HCT116 (cell line): ENCODE results near the gene PLA2G4B. TPM values are rescaled to one million over a fixed set of nuclear protein-coding genes. Genes with fewer than 3 reads are reported as not detected.

Experiments
- ATAC-seq: fragments of 200-7000 bp; cut with Tn5 transposase; 2 replicates; pipeline ENCODE4 v1.9.1; 2020; ENCODE audit warnings: mild to moderate bottlenecking, moderate library complexity
- BruUV-seq: library from RNA; stranded (reverse); fragments of 400-500 nt; replicated peaks from 2 replicates; lab custom pipeline; 2021; lab: Mats Ljungman, UMichigan
- CTCF ChIA-PET: fragments of 300-600 bp; sonication (Branson Sonifier 250); formaldehyde crosslinking; loops from one replicate; lab custom pipeline; 2021; ENCODE audit warnings: antibody characterized with exemption; lab: Charles Lee
- POLR2A ChIA-PET: fragments of 300-600, 350-600 bp; sonication (Branson Sonifier 250); formaldehyde crosslinking; loops from one replicate; lab custom pipeline; 2021; ENCODE audit warnings: antibody characterized with exemption; lab: Charles Lee
- RAD21 ChIA-PET, 2 experiments: fragments of 300-600 bp; sonication (Branson Sonifier 250); formaldehyde crosslinking; loops; one replicate each; lab custom pipeline; 2023; ENCODE audit warnings: low total read pairs in 2 of 2; ENCODE audit not compliant: uncharacterized antibody in 2 of 2, unreplicated experiment in 2 of 2, low non-redundant PET in 1 of 2; lab: Charles Lee
- DNase-seq: peaks from one replicate; pipeline ENCODE4 v3.0.0-alpha.2; 2010; ENCODE audit warnings: low read depth, low spot score
- H2AFZ ChIP-seq: fragments of 200-600 bp; shearing (Covaris generic), sonication (generic); 2 replicates; pipeline ENCODE4 v1.6.1; 2017; ENCODE audit warnings: low read depth, mixed run types, mixed read lengths, antibody characterized with exemption, low read length; ENCODE audit not compliant: poor library complexity, severe bottlenecking
- H3K27ac ChIP-seq: 2 replicates; pipeline ENCODE4 v1.5.1; 2012; ENCODE audit warnings: low read depth, low read length
- H3K27me3 ChIP-seq: fragments of 200-600 bp; sonication (generic); 2 replicates; pipeline ENCODE4 v1.6.1; 2016; ENCODE audit warnings: mixed run types, low read length, mixed read lengths; ENCODE audit not compliant: insufficient read depth
- H3K36me3 ChIP-seq, 2 experiments: fragments of 200-500 bp in 1 of 2; fragments of 200-600 bp in 1 of 2; sonication (Bioruptor generic) in 1 of 2; sonication (generic) in 1 of 2; 2 replicates each; pipeline versions ENCODE4 v1.5.1 to v1.6.1; 2014 to 2016; ENCODE audit warnings: low read length in 2 of 2, inconsistent platforms in 1 of 2, mixed read lengths in 1 of 2, mixed run types in 1 of 2; ENCODE audit not compliant: insufficient read depth in 2 of 2, control insufficient read depth in 1 of 2
- H3K4me1 ChIP-seq, 2 experiments: fragments of 200-600 bp in 1 of 2; sonication (generic) in 1 of 2; 2 replicates each; pipeline versions ENCODE4 v1.5.1 to v1.6.1; 2012 to 2017; ENCODE audit warnings: low read length in 2 of 2, inconsistent platforms in 1 of 2, mild to moderate bottlenecking in 1 of 2, mixed read lengths in 1 of 2, mixed run types in 1 of 2, moderate library complexity in 1 of 2; ENCODE audit not compliant: insufficient read depth in 2 of 2, control insufficient read depth in 1 of 2
- H3K4me2 ChIP-seq: fragments of 200-600 bp; sonication (generic); 2 replicates; pipeline ENCODE4 v1.6.1; 2017; ENCODE audit warnings: mixed run types, low read length, mixed read lengths
- H3K4me3 ChIP-seq, 2 experiments: fragments of 200-600 bp in 1 of 2; sonication (generic) in 1 of 2; replicated peaks in 1 of 2; 2 replicates each; pipeline ENCODE4 v1.5.1; 2011 to 2016; ENCODE audit warnings: low read length in 2 of 2, control low read depth in 1 of 2, low read depth in 1 of 2, mild to moderate bottlenecking in 1 of 2, mixed read lengths in 1 of 2, mixed run types in 1 of 2
- H3K79me2 ChIP-seq: fragments of 200-600 bp; sonication (generic); 2 replicates; pipeline ENCODE4 v1.6.1; 2017; ENCODE audit warnings: mild to moderate bottlenecking, mixed run types, low read length, moderate library complexity, mixed read lengths; ENCODE audit not compliant: insufficient read depth
- H3K9ac ChIP-seq: fragments of 200-600 bp; sonication (generic); 2 replicates; pipeline ENCODE4 v1.6.1; 2016; ENCODE audit warnings: low read length, mixed read lengths
- H3K9me2 ChIP-seq: fragments of 200-600 bp; sonication (generic), shearing (Covaris generic); 2 replicates; pipeline ENCODE4 v1.6.1; 2017; ENCODE audit warnings: mixed run types, mild to moderate bottlenecking, moderate library complexity; ENCODE audit not compliant: insufficient read depth
- H3K9me3 ChIP-seq, 2 experiments: fragments of 200-500 bp in 1 of 2; fragments of 200-600 bp in 1 of 2; sonication (Bioruptor generic) in 1 of 2; sonication (generic) in 1 of 2; 2 replicates each; pipeline ENCODE4 v1.6.1; 2014 to 2017; ENCODE audit warnings: low read length in 2 of 2, mixed read lengths in 2 of 2, inconsistent platforms in 1 of 2, low read depth in 1 of 2, mild to moderate bottlenecking in 1 of 2, mixed run types in 1 of 2, moderate library complexity in 1 of 2; ENCODE audit not compliant: control insufficient read depth in 1 of 2, insufficient read depth in 1 of 2
- H4K20me1 ChIP-seq: fragments of 200-600 bp; sonication (generic), shearing (Covaris generic); 2 replicates; pipeline ENCODE4 v1.6.1; 2017; ENCODE audit warnings: mixed run types, mild to moderate bottlenecking, moderate library complexity; ENCODE audit not compliant: insufficient read depth
- CBX3 ChIP-seq: IDR thresholded peaks from 2 replicates; pipeline ENCODE4 v1.6.1; 2012; ENCODE audit warnings: low read depth
- CEBPB ChIP-seq: IDR thresholded peaks from 2 replicates; pipeline ENCODE4 v1.6.1; 2012; ENCODE audit warnings: low read depth
- CTCF ChIP-seq, 3 experiments: fragments of 200-600 bp in 1 of 3; sonication (generic) in 1 of 3; IDR thresholded peaks in 2 of 3; conservative IDR thresholded peaks in 1 of 3; 2 replicates each; pipeline ENCODE4 v1.5.1; 2012 to 2017; ENCODE audit warnings: low read depth in 2 of 3, low read length in 2 of 3, antibody characterized with exemption in 1 of 3, borderline replicate concordance in 1 of 3, control low read depth in 1 of 3, mild to moderate bottlenecking in 1 of 3, mixed read lengths in 1 of 3, mixed run types in 1 of 3, moderate library complexity in 1 of 3; ENCODE audit not compliant: insufficient read depth in 1 of 3
- EGR1 ChIP-seq: IDR thresholded peaks from 2 replicates; pipeline ENCODE4 v1.6.1; 2012; ENCODE audit warnings: low read depth
- ELF1 ChIP-seq: IDR thresholded peaks from 2 replicates; pipeline ENCODE4 v1.6.1; 2012; ENCODE audit warnings: low read depth, borderline replicate concordance
- EZH2 ChIP-seq: fragments of 200-600 bp; sonication (generic); IDR thresholded peaks from 2 replicates; pipeline ENCODE4 v1.6.1; 2017; ENCODE audit warnings: antibody characterized with exemption, mixed run types
- JUND ChIP-seq: IDR thresholded peaks from 2 replicates; pipeline ENCODE4 v1.6.1; 2012
- MAX ChIP-seq: IDR thresholded peaks from 2 replicates; pipeline ENCODE4 v1.6.1; 2012
- POLR2A ChIP-seq: IDR thresholded peaks from 2 replicates; pipeline ENCODE4 v1.7.0; 2011; ENCODE audit warnings: borderline replicate concordance; ENCODE audit not compliant: insufficient read depth, insufficient read length; ENCODE audit errors: extremely low read depth
- RAD21 ChIP-seq: IDR thresholded peaks from 2 replicates; pipeline ENCODE4 v1.6.1; 2012; ENCODE audit warnings: low read depth, mild to moderate bottlenecking
- SIN3A ChIP-seq: IDR thresholded peaks from 2 replicates; pipeline ENCODE4 v1.6.1; 2012; ENCODE audit warnings: low read depth
- SP1 ChIP-seq: IDR thresholded peaks from 2 replicates; pipeline ENCODE4 v1.6.1; 2012; ENCODE audit warnings: low read depth
- SRF ChIP-seq: IDR thresholded peaks from 2 replicates; pipeline ENCODE4 v1.6.1; 2012; ENCODE audit warnings: low read depth
- TCF7L2 ChIP-seq: IDR thresholded peaks from 2 replicates; pipeline ENCODE4 v1.7.0; 2011; ENCODE audit warnings: borderline replicate concordance, inconsistent platforms; ENCODE audit not compliant: insufficient read depth, insufficient read length; ENCODE audit errors: extremely low read depth
- YY1 ChIP-seq: IDR thresholded peaks from 2 replicates; pipeline ENCODE4 v1.6.1; 2011; ENCODE audit warnings: low read length, low read depth, moderate library complexity, mild to moderate bottlenecking; ENCODE audit not compliant: insufficient replicate concordance; ENCODE audit errors: extremely low read depth
- ZBTB33 ChIP-seq: IDR thresholded peaks from 2 replicates; pipeline ENCODE4 v1.6.1; 2011; ENCODE audit warnings: mild to moderate bottlenecking, low read length, moderate library complexity; ENCODE audit not compliant: insufficient replicate concordance; ENCODE audit errors: extremely low read depth
- ZFX ChIP-seq: fragments of 450-650 bp; IDR thresholded peaks from 2 replicates; pipeline ENCODE4 v1.6.1; 2017
- ZNF274 ChIP-seq: fragments of 200-500 bp; sonication (Bioruptor generic); IDR thresholded peaks from 2 replicates; pipeline ENCODE4 v1.6.1; 2014; ENCODE audit warnings: mild to moderate bottlenecking, low read depth, low read length, inconsistent platforms
- intact Hi-C: fragments of 100-400 bp; cut with micrococcal nuclease; formaldehyde crosslinking; loops from 2 replicates; pipeline ENCODE4 v1.10.0; 2022
- total RNA-seq: library from RNA; stranded (reverse); gene quantifications from one replicate; pipeline ENCODE4 v1.2.1, GENCODE V29; 2021; ENCODE audit not compliant: unreplicated experiment
- TF ChIP-seq, protein P1 (sequence below): IDR thresholded peaks from 2 replicates; pipeline ENCODE4 v1.6.1; 2012; ENCODE audit warnings: low read depth
- TF ChIP-seq, protein P2 (sequence below): IDR thresholded peaks from 2 replicates; pipeline ENCODE4 v1.6.1; 2012

PLA2G4B gene
- total RNA-seq, 1 experiment from 2014 or later, result 4.7 TPM

- CTCF ChIA-PET, result no interaction called here
- TF ChIP-seq ELF1 (no peak), TCF7L2 (no peak), CEBPB (no peak), CTCF (IDR thresholded peaks at IDR 0.05 in 2 of 3, conservative IDR thresholded peaks at IDR 0.05 in 1 of 3; ENCODE audit: borderline replicate concordance in 1 of 3, insufficient read depth in 1 of 3, low read depth in 2 of 3, low read length in 2 of 3) (no peak), SIN3A (no peak), MAX (no peak), SP1 (no peak), CBX3 (no peak), POLR2A (no peak), ZBTB33 (no peak), YY1 (no peak), ZNF274 (no peak), ZFX (no peak), JUND (no peak), EGR1 (no peak), EZH2 (no peak), RAD21 (no peak), SRF (no peak)
- TF ChIP-seq, protein P1, sequence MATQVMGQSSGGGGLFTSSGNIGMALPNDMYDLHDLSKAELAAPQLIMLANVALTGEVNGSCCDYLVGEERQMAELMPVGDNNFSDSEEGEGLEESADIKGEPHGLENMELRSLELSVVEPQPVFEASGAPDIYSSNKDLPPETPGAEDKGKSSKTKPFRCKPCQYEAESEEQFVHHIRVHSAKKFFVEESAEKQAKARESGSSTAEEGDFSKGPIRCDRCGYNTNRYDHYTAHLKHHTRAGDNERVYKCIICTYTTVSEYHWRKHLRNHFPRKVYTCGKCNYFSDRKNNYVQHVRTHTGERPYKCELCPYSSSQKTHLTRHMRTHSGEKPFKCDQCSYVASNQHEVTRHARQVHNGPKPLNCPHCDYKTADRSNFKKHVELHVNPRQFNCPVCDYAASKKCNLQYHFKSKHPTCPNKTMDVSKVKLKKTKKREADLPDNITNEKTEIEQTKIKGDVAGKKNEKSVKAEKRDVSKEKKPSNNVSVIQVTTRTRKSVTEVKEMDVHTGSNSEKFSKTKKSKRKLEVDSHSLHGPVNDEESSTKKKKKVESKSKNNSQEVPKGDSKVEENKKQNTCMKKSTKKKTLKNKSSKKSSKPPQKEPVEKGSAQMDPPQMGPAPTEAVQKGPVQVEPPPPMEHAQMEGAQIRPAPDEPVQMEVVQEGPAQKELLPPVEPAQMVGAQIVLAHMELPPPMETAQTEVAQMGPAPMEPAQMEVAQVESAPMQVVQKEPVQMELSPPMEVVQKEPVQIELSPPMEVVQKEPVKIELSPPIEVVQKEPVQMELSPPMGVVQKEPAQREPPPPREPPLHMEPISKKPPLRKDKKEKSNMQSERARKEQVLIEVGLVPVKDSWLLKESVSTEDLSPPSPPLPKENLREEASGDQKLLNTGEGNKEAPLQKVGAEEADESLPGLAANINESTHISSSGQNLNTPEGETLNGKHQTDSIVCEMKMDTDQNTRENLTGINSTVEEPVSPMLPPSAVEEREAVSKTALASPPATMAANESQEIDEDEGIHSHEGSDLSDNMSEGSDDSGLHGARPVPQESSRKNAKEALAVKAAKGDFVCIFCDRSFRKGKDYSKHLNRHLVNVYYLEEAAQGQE, result no peak
- TF ChIP-seq, protein P2, sequence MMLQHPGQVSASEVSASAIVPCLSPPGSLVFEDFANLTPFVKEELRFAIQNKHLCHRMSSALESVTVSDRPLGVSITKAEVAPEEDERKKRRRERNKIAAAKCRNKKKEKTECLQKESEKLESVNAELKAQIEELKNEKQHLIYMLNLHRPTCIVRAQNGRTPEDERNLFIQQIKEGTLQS, result no peak
- TF ChIP-seq, all 23 proteins: peak for 0
- no peak overlapping the region for H3K27ac ChIP-seq
- no peaks in the 10 kb centered on the region for H3K79me2 ChIP-seq
- intact Hi-C loops, result no loop called here
- no peak overlapping the region for H3K4me3 ChIP-seq
- H3K9me2 ChIP-seq, result no peaks in the 10 kb centered on the region
- no peak for ATAC-seq
- no peak overlapping the region for H3K4me2 ChIP-seq
- H3K9me3 ChIP-seq, result no peaks in the 10 kb centered on the region
- no peaks in the 10 kb centered on the region for H3K36me3 ChIP-seq
- peaks cover 9 to 12% of the 10 kb centered on the region in 2 experiments; a peak in 2 of 4 replicates for H3K4me1 ChIP-seq
- H3K9ac ChIP-seq, result no peak overlapping the region
- no peak overlapping the region for H2AFZ ChIP-seq
- no peaks in the 10 kb centered on the region for H4K20me1 ChIP-seq
- no TSS peak for BruUV-seq
- no peak for DNase-seq
- H3K27me3 ChIP-seq, result no peaks in the 10 kb centered on the region
- POLR2A ChIA-PET, result no interaction called here
- RAD21 ChIA-PET, result no interaction called here
Observed at GRCh38 chr15:41834096-41834495, 4.6 kb upstream of the PLA2G4B start.
